Measurements from ENCODE around the gene CAPZB.

DNA sequence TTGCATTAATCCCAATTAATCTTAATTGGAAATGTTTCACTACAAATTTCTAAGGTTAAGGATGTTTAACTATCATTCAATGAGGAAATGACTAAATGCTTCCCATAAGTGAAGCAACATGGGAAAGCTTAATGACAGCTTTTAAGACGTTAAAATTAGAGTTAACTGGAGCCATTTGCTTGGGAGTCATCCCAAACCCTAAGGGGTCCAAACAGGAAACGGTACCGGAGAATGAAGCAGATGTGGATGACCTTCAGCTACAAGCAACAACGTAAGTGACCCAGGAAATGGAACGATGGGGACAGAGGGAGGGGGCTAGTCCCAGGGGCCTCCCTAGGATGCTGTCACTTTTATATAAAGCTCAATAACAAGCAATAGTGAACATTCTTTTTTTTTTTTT is 62.2 kb downstream of the CAPZB start:
- no peak for TF ChIP-seq ESRRG (CRISPR knock-in tag; IDR thresholded peaks at IDR 0.05)
- TF ChIP-seq, protein P1, sequence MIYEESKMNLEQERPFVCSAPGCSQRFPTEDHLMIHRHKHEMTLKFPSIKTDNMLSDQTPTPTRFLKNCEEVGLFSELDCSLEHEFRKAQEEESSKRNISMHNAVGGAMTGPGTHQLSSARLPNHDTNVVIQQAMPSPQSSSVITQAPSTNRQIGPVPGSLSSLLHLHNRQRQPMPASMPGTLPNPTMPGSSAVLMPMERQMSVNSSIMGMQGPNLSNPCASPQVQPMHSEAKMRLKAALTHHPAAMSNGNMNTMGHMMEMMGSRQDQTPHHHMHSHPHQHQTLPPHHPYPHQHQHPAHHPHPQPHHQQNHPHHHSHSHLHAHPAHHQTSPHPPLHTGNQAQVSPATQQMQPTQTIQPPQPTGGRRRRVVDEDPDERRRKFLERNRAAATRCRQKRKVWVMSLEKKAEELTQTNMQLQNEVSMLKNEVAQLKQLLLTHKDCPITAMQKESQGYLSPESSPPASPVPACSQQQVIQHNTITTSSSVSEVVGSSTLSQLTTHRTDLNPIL (CRISPR knock-in tag; IDR thresholded peaks at IDR 0.05; ENCODE audit: low read depth), result no peak
- TF ChIP-seq TSHZ2 (CRISPR knock-in tag; IDR thresholded peaks at IDR 0.05), result no peak
- no peak for TF ChIP-seq ZNF70 (CRISPR knock-in tag; IDR thresholded peaks at IDR 0.05)

All from SK-N-SH treated with all-trans-retinoic acid at 6 μM for 48 hours (cell line).